Measurements from ENCODE around the gene TMEM176A. TPM values are rescaled to one million over a fixed set of nuclear protein-coding genes. Genes with fewer than 3 reads are reported as not detected.

TMEM176A gene
- total and polyA plus RNA-seq, 4 experiments from 2014 or later, result 0.26 to 2.6 (median 1.1) TPM; not detected in 1

GRCh38 chr7:150787321-150788281 lies 13.0 kb upstream of the TMEM176A start:
- Histone ChIP-seq H3K36me3 (ENCODE audit: insufficient read depth, low read length) (no peaks in the 10 kb centered on the region), H3K4me3 (ENCODE audit: low read length in 2 of 2) (no peak overlapping the region), H3K27ac (ENCODE audit: low read depth, low read length) (no peak overlapping the region), H3K27me3 (ENCODE audit: insufficient read depth, low read length) (no peaks in the 10 kb centered on the region), H3K4me1 (ENCODE audit: insufficient read depth, low read length) (no peaks in the 10 kb centered on the region), H3K9me3 (ENCODE audit: control insufficient read depth in 1 of 2, low read length in 2 of 2) (no peaks in the 10 kb centered on the region)
- DNase-seq, result no peak
- CTCF ChIA-PET (ENCODE audit: partially characterized antibody), result interaction anchor here (1.0 to 2.1 kb wide), 3 partner anchors 9 to 198 kb away, joined by 3 to 9 read pairs (median 3); no protein-coding TSS in a partner anchor
- Mint-ChIP-seq H3K36me3 (no peaks in the 10 kb centered on the region), H3K9me3 (no peaks in the 10 kb centered on the region), H3K27ac (no peak overlapping the region), H3K27me3 (peaks cover 3 to 7% of the 10 kb centered on the region in 2 donors), H3K4me1 (no peaks in the 10 kb centered on the region), H3K4me3 (no peak overlapping the region)
- intact Hi-C loops (cut with micrococcal nuclease), result no loop called here
- POLR2A ChIA-PET (ENCODE audit: partially characterized antibody), result no interaction called here

DNA sequence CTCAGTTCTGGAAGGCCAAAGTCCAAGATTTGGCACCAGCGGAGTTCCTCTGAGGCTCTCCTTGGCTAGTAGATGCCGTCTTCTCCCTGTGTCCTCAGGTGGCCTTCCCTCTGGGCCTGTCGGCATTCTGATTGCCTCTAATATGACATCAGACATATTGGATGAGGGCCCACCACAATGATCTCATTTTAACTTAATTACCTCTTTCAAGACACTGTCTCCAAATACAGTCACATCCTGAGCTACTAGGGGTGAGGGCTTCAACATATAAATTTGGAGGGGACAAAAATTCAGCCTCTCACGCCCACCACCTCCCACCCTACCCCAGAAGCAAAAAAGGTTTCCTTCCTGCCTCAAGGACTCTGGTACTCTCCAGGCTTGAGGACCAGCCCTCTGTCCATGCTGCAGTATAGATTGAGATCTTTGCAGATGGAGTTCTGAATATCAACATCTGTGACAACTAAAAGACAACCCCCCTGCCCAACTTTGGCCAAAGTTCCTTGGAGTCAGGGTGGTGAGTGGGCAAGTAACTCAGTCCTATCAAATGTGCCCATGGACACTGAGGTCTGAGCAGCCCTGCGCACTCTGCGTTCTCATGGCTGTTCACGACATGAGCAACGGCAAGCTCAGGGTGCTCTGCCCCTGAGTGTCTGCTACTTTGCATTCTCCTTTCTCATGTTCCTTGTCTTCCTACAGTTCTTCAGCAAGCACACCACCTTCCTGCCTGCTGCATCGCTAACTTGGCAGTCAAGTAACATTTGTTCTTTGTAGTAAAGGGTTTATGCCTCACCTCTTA lies 11.9 kb upstream of the TMEM176A start:
- Histone ChIP-seq H3K9me3 (ENCODE audit: control insufficient read depth in 1 of 2, low read length in 2 of 2) (no peaks in the 10 kb centered on the region), H3K27me3 (ENCODE audit: insufficient read depth, low read length) (no peaks in the 10 kb centered on the region), H3K27ac (ENCODE audit: low read depth, low read length) (no peak overlapping the region), H3K4me1 (ENCODE audit: insufficient read depth, low read length) (no peaks in the 10 kb centered on the region), H3K36me3 (ENCODE audit: insufficient read depth, low read length) (no peaks in the 10 kb centered on the region), H3K4me3 (ENCODE audit: low read length in 2 of 2) (no peak overlapping the region)
- H3K27ac Mint-ChIP-seq, result no peak overlapping the region
- no peaks in the 10 kb centered on the region for H3K4me1 Mint-ChIP-seq
- intact Hi-C loops (cut with micrococcal nuclease), result no loop called here
- POLR2A ChIA-PET (ENCODE audit: partially characterized antibody), result no interaction called here
- no peak overlapping the region for H3K4me3 Mint-ChIP-seq
- no peak for DNase-seq
- no peaks in the 10 kb centered on the region for H3K9me3 Mint-ChIP-seq
- no peaks in the 10 kb centered on the region for H3K36me3 Mint-ChIP-seq
- H3K27me3 Mint-ChIP-seq, result peaks cover 3 to 7% of the 10 kb centered on the region in 2 donors
- CTCF ChIA-PET (ENCODE audit: partially characterized antibody), result interaction anchor here (1.0 to 2.1 kb wide), 3 partner anchors 10 to 197 kb away, joined by 3 to 9 read pairs (median 3); no protein-coding TSS in a partner anchor

DNA sequence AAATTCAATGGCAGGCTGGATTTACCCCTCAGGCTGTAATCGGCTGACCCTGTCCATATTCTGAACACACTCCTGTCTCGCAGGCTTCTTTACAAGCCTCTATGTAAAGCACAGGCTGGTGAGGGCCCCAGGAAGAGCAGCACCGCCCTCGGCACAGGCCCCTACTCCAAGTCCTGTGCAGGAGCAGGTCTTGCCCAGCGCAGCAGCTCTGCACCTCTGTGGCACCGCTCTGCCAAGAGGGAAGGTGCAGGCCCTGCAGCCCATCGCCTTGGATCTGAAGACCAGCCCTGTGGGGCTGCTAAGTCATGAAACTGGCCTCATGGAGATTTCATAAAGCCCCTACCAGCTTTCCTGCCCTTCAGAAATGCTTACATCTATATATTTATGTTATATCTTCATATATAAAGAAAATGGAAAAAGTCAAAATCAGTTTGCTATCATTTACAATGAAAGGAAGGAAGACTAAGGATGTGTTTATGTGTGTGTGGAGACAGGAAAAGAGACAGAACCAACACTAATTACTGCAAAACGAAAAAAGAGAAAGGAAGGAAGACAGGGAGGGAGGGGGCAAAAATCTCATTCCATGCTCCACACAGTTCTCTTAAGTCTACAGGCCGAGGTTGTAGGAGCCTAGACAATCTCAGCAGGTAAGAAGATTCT lies 10.0 kb upstream of the TMEM176A start:
- Mint-ChIP-seq H3K27me3 (peaks cover 3 to 6% of the 10 kb centered on the region in 2 donors), H3K9me3 (no peaks in the 10 kb centered on the region), H3K4me1 (no peaks in the 10 kb centered on the region), H3K4me3 (no peak overlapping the region), H3K27ac (peak overlapping the region in 1 of 7 donors; percentile 37), H3K36me3 (no peaks in the 10 kb centered on the region)
- POLR2A ChIA-PET (ENCODE audit: partially characterized antibody), result no interaction called here
- no peaks in the 10 kb centered on the region for H3K9me3 ChIP-seq (ENCODE audit: control insufficient read depth in 1 of 2, low read length in 2 of 2)
- no peak overlapping the region for H3K27ac ChIP-seq (ENCODE audit: low read depth, low read length)
- H3K27me3 ChIP-seq (ENCODE audit: insufficient read depth, low read length), result no peaks in the 10 kb centered on the region
- no peaks in the 10 kb centered on the region for H3K4me1 ChIP-seq (ENCODE audit: insufficient read depth, low read length)
- CTCF ChIA-PET (ENCODE audit: partially characterized antibody), result no interaction called here
- intact Hi-C loops (cut with micrococcal nuclease), result no loop called here
- no peak for DNase-seq
- no peak overlapping the region for H3K4me3 ChIP-seq (ENCODE audit: low read length in 2 of 2)
- no peaks in the 10 kb centered on the region for H3K36me3 ChIP-seq (ENCODE audit: insufficient read depth, low read length)

DNA sequence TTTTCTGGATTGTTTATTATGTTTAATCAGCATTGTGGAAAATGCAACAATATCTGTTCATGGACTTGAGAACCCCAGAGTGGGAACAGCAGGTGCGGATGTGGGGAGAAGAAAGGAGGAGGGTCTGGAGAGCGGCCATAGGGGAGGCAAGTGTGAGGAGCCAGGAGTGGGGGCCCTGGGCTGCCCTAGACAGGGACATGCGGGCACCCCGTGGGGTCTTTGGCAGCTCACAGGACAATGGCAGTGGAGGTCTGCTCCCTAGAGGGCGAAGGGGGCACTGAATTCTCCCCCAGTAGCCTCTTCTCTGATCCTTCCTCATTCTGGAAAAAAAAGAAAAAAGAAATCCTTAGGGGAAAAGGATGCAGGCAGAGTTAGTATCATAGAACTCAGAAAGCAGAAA lies 9.3 kb upstream of the TMEM176A start:
- peak overlapping the region in 1 of 7 donors; percentile 6 for H3K27ac Mint-ChIP-seq
- no peaks in the 10 kb centered on the region for H3K36me3 ChIP-seq (ENCODE audit: insufficient read depth, low read length)
- H3K27ac ChIP-seq (ENCODE audit: low read depth, low read length), result no peak overlapping the region
- H3K4me3 ChIP-seq (ENCODE audit: low read length in 2 of 2), result no peak overlapping the region
- H3K4me1 Mint-ChIP-seq, result no peaks in the 10 kb centered on the region
- no peaks in the 10 kb centered on the region for H3K9me3 ChIP-seq (ENCODE audit: control insufficient read depth in 1 of 2, low read length in 2 of 2)
- no peaks in the 10 kb centered on the region for H3K4me1 ChIP-seq (ENCODE audit: insufficient read depth, low read length)
- H3K9me3 Mint-ChIP-seq, result peaks cover 0 to 8% (median under 1%) of the 10 kb centered on the region in 8 donors
- no peaks in the 10 kb centered on the region for H3K36me3 Mint-ChIP-seq
- POLR2A ChIA-PET (ENCODE audit: partially characterized antibody), result no interaction called here
- H3K4me3 Mint-ChIP-seq, result no peak overlapping the region
- CTCF ChIA-PET (ENCODE audit: partially characterized antibody), result no interaction called here
- H3K27me3 Mint-ChIP-seq, result peaks cover 8 to 12% of the 10 kb centered on the region in 2 donors
- DNase-seq, result no peak
- H3K27me3 ChIP-seq (ENCODE audit: insufficient read depth, low read length), result no peaks in the 10 kb centered on the region
- intact Hi-C loops (cut with micrococcal nuclease), result no loop called here

- no peak overlapping the region for H3K27ac ChIP-seq (ENCODE audit: low read depth, low read length)
Measured at GRCh38 chr7:150791746-150792452, 8.7 kb upstream of the TMEM176A start.

GRCh38 chr7:150793569-150794238 lies 6.9 kb upstream of the TMEM176A start:
- H3K4me1 Mint-ChIP-seq, result no peaks in the 10 kb centered on the region
- no peaks in the 10 kb centered on the region for H3K27me3 ChIP-seq (ENCODE audit: insufficient read depth, low read length)
- CTCF ChIA-PET (ENCODE audit: partially characterized antibody), result no interaction called here

More at GRCh38 chr7:150791746-150792452, 8.7 kb upstream of the TMEM176A start:
- intact Hi-C loops (cut with micrococcal nuclease), result no loop called here
- Mint-ChIP-seq H3K27ac (no peak overlapping the region), H3K4me3 (no peak overlapping the region), H3K36me3 (no peaks in the 10 kb centered on the region), H3K4me1 (no peaks in the 10 kb centered on the region), H3K27me3 (peaks cover 9 to 13% of the 10 kb centered on the region in 2 donors), H3K9me3 (peaks cover 0 to 9% (median under 1%) of the 10 kb centered on the region in 8 donors)
- Histone ChIP-seq H3K27me3 (ENCODE audit: insufficient read depth, low read length) (no peaks in the 10 kb centered on the region), H3K4me3 (ENCODE audit: low read length in 2 of 2) (no peak overlapping the region), H3K36me3 (ENCODE audit: insufficient read depth, low read length) (no peaks in the 10 kb centered on the region), H3K4me1 (ENCODE audit: insufficient read depth, low read length) (no peaks in the 10 kb centered on the region), H3K9me3 (ENCODE audit: control insufficient read depth in 1 of 2, low read length in 2 of 2) (no peaks in the 10 kb centered on the region)
- ChIA-PET POLR2A (ENCODE audit: partially characterized antibody) (no interaction called here), CTCF (ENCODE audit: partially characterized antibody) (no interaction called here)
- no peak for DNase-seq

More at GRCh38 chr7:150793569-150794238, 6.9 kb upstream of the TMEM176A start:
- Histone ChIP-seq H3K9me3 (ENCODE audit: control insufficient read depth in 1 of 2, low read length in 2 of 2) (no peaks in the 10 kb centered on the region), H3K36me3 (ENCODE audit: insufficient read depth, low read length) (no peaks in the 10 kb centered on the region), H3K27ac (ENCODE audit: low read depth, low read length) (no peak overlapping the region), H3K4me3 (ENCODE audit: low read length in 2 of 2) (no peak overlapping the region), H3K4me1 (ENCODE audit: insufficient read depth, low read length) (no peaks in the 10 kb centered on the region)
- Mint-ChIP-seq H3K9me3 (peaks cover 0 to 12% (median 2%) of the 10 kb centered on the region in 8 donors), H3K4me3 (no peak overlapping the region), H3K36me3 (no peaks in the 10 kb centered on the region), H3K27me3 (peaks cover 16 to 19% of the 10 kb centered on the region in 2 donors), H3K27ac (no peak overlapping the region)
- no peak for DNase-seq
- POLR2A ChIA-PET (ENCODE audit: partially characterized antibody), result no interaction called here
- intact Hi-C loops (cut with micrococcal nuclease), result no loop called here
